HG03095 (cell line): ENCODE results near the gene USP25.

Experiments used
- ATAC-seq: cut with Tn5 transposase; IDR thresholded peaks from one replicate; pipeline ENCODE4 v1.9.1; 2021; ENCODE audit warnings: moderate library complexity; ENCODE audit not compliant: unreplicated experiment

The USP25 gene

GRCh38 chr21:15755125-15755524 is 25.3 kb downstream of the USP25 start:
- ATAC-seq: no peak

DNA sequence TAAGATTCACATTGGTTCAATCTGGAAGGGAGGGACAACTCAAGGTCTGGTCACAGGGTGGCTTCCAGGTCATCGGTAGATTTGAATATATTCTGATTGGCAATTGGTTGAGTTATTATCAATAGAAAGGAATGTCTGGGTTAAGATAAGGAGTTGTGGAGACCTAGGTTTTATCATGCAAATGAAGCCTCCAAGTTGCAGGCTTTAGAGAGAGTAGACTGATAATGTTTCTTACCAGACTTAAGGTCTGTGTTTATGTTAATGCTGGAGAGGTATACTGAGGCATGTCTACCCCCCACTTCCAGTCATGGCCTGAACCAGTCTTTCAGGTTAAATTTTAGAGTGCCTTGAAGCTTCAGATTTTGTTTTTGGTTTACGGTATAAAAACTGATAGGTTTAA is 29.7 kb downstream of the USP25 start:
- no peak for ATAC-seq

DNA sequence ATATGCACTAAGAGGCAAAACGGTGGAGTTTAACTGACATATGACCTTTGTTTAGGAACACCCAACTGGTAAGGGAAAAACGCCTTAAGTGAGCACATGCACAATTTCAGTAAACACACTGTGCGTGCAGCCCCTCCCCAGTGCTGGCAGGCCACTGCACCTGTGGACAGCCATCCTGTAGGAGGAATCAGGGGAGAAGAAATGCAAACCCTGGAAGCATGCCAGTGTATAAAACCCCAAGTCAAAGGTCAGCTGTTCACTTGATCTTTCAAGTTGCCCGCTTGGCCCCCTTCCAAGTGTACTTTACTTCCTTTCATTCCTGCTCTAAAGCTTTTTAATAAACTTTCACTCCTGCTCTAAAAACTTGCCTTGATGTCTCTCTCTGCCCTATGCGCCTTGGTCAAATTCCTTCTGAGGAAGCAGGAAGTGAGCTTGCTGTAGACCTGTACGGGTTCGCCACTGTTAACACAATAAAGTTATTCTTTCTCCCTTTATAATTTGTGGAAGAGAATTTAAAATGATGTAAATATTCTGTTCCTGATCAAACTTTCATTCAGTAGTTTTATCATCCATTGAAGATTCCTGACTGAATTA is 31.8 kb downstream of the USP25 start:
- no peak for ATAC-seq

DNA sequence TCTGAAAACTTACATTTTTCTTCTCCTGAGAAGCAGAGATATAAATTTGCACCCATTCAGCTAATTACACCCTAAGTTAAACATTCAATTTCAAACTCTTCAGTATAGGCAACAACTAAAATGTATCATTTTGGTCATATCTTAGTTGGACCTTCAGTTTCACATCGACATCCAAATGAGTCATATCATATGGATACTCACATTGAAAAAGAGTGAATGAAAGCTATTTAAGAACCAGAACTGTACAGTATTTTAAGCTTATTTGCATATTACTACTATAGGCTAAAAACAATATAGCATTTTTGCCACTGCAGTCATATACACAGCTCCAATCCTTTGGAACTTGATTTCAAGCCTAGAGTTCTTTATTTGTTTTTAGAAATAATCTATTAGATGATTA is 33.6 kb downstream of the USP25 start:
- ATAC-seq: no peak

DNA sequence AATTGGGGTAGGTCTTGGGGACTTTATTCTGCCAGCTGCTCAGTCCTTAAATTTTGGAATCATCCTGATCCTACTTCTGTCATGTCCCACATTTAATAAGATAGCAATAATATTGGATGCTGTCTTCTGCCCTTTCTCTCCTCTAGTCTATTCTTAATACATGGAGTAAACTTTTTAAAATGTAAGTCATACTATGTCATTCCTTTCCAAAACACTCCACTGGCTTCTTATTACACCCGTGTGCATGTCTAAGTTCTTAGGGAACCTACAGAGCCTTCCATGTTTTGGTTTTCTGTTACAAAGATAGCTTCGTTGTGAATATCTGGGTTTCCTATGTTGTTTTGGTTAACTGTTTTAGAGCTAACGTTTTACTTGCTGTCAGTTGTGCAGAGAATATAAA is 35.1 kb downstream of the USP25 start:
- no peak for ATAC-seq

- ATAC-seq: no peak
These were observed 37.3 kb downstream of the USP25 start for GRCh38 chr21:15766952-15767603.

DNA sequence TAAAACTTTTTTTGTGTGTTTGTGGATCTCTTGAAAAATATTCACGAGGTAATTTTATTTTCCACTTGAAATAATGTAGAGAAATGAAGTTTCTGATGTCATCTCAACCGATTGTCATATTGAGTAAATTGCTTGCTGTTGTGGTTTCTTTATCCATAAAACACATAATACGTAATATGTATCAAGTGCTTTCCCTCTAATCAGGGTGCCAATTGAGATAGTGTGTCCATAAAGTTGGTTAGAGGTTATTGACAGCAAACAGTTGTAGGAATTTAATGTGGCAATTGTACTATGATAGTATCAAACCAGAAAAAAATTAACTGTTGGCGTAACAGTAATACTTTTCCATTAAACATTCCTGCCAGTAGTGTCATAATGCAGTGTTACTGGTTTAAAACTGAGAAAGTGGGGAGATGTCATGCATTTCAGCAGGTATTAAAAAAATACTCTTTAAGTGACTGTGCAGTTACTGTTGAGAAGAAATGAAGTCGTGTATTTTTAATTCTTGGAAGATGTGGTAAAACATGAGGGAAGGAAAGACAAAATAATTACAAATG is 38.3 kb downstream of the USP25 start:
- ATAC-seq: no peak

DNA sequence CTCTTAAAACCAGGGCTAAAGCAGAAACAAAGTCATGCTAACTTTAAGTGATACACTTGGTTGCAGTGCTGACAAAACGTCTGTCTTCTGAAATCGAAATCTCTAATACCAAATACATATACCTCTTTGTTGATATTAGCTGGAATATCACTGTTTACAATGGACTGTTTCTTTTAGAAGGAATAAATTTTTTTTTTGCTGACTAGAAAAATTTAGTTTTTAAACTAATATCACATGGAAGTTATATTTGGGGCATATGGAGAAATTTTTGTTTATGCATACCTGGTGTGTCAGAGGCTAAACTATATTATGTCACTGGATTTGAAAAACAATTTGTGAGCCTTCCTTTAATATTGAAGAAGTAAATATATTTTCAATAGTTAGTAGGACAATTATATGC is 39.1 kb downstream of the USP25 start:
- no peak for ATAC-seq

GRCh38 chr21:15771311-15771710 is 41.5 kb downstream of the USP25 start:
- no peak for ATAC-seq

- ATAC-seq: no peak
These were observed 42.9 kb downstream of the USP25 start for GRCh38 chr21:15772654-15773053.

DNA sequence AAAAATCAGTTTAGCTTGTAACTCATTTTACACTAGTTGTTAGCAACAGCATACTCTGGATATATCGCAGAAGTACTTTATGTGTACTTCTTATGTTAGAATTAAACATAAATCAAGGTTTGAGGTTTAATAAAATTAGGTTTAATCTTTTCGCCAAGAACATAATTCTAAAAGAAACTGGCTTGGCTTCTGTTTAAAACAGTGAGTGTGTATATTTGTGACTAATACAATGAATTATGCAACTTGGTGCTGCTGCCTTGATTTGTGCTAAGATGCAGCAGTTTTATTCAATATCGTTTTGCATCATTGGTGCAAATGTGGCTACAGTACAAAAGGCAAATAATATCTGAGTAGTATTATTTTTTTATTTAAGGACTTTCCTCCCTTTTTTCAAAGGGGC is 44.8 kb downstream of the USP25 start:
- ATAC-seq: no peak

DNA sequence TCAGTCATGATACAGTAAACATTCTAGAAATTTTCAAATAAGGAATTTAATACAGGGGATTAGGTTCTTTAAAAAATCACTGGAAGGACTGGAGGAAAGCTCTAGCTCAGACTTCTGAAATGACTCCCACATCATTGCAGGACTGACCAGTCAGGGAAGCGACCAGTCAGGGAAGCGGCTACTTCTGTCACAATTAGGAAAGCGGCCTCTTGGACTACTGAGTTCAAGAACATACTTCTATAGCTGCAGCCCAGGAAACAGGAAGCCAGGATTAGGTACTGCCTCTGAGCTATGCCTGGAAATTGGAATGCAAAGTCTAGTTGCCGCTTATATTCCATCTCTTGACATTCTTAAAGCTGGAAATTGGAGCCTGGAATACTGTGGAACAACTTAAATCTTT is 45.5 kb downstream of the USP25 start:
- ATAC-seq: no peak

DNA sequence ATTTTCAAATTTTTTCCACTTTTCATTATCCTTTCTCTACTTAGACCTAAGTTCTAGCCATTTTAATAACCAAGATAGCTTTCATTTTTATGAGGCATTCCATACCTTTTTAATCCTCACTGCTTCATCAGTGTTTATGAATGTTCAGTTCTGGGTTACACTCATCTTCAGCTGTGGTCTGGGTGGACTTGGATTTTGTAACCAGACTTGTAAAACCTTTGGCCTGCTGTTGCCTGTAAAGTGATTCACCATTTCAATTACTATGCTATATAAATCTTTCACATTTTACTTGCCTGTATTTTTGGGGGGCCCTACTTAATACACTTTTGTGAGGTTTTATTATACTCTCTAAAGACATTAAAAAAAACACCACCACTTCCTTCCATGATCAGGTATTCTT is 46.2 kb downstream of the USP25 start:
- no peak for ATAC-seq

- no peak for ATAC-seq
These were observed 47.0 kb downstream of the USP25 start for GRCh38 chr21:15776818-15777217.

DNA sequence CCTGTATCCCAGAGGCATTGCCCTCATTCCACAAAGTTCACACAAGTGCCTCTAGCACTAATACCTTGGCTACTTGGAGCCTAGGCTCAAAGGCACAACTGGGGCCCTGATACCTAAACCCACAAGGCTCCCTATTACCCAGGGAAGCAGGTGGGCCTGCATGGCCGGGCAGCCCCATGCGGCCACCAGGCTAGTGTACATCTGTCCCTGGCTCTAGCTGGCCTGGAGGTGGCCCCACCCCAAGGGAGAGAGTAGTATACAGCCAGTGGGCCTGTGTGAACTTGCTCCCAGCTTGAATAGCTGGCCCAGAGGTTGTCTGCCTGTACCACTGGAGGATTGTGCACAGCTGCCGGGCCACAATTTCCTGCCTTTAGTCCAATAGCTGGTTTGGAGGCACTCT is 52.2 kb downstream of the USP25 start:
- ATAC-seq: no peak

DNA sequence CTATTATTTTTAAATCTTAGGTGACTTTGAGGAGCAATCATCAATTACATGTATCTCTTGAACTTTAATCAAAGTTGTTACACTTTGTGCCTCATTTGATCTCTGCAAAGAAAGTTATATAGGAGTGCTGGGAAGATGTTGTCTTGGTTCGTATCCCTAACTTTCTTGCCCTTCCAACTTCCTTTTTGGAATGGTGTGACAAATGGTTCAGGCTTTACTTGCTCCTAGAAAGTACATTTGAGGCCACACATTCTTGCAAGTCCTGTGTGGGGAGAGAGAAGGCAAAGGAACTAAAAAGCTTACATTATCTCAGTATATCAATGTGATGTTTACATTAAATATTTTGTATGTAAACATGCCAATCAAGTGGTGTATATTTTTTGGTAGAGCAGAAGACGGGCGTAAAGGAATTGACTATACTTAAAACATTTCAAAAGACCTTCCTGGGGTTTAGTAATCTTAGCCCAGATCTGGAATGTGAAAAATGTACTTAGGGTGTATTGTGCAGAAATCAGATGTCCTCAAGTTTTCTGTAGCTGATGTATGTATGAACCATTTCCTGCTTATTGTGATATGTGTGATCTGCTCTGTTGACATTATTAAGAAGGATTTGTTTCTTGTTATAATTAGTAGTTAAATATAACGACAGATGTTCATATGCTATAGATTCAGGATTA is 59.2 kb downstream of the USP25 start:
- ATAC-seq: no peak

DNA sequence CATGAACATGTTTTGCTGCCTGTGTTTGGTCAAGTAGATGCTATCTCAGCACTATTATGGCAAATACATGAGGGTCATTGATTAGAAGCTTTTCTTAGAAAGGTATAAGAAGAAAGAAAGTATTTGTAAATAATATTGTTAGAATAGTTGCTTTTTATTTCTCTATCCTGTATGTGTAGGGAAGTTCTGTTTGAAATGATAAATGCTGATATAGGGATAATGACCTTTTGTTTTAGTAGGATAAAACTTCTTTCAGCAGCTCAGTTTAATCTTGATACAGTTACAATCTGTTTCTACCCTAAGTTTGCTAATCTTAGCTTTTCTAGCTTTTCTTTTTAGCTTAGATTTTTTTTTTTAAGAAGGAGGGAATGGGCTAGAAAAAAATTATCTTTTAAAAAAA is 63.3 kb downstream of the USP25 start:
- no peak for ATAC-seq

DNA sequence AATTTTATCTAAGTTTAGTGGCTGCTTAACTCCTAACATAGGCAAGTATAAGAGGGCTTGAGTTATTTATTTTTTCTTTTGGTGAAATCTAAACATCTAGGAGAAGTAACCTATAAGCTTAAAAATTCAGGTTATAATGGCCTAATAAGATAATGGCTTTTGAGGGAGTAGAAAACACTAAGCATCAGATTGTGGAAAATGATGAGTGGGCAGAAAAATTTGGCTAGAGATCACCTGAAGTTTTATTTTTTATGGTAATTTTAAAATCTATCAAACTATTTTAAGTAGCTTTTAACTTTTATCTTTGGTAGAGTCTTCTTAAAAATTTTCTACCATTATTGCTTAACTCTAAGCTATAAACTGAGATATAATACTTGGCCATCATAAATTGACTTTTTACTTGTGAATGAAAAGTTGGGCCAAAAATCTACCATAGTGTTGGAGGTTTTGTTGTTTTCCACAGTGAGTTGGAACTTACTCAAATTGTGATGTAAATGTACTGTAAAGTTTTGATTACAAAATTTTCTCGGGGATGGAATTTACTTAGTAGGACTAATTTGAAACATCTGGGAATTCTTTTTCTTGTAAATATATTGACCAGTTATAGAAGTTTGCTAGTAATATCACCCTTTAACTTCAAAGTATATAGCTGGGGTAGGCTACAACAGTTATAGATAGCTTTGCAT is 63.9 kb downstream of the USP25 start:
- ATAC-seq: no peak

DNA sequence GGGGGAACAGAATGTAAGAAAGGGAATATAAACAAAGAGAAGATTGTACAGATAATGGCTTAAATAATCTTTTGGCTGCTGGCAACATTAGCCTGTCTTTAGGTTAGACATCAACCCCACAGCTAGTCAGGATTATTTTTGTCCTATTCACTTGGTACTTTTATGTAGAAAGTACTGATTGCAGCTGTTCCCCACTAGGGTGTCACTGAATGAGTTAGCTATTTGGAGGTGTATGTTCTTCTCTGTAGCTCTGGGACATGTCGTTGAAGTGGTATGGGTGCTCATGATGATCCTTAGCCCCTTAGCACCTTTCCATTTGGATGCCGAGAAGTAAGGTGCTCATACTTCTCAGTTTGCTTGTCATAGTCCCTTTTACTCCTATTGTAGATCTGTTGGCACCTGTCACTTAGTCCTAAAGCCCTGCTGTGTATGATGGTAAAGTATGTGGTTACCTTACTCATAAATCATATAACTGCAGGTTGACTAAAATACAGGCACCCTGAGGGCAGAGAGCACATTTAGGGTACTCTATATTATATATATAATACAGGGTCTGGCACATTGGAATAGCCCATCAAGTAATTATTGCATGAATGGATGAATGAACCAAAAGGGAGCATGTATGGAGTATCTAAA is 64.6 kb downstream of the USP25 start:
- ATAC-seq: no peak

- ATAC-seq: no peak
These were observed 65.8 kb downstream of the USP25 start for GRCh38 chr21:15795533-15795932.
